GM18858 (cell line): ENCODE results near the gene HRH2.
"Not testable (repeated sequence)": the region's sequence is repeated elsewhere in the genome, so short reads cannot be mapped to it uniquely, and the experiment has no call there.

Experiments used
- ATAC-seq: cut with Tn5 transposase; IDR thresholded peaks from one replicate; pipeline ENCODE4 v1.9.1; 2021; ENCODE audit not compliant: unreplicated experiment

Gene HRH2

DNA sequence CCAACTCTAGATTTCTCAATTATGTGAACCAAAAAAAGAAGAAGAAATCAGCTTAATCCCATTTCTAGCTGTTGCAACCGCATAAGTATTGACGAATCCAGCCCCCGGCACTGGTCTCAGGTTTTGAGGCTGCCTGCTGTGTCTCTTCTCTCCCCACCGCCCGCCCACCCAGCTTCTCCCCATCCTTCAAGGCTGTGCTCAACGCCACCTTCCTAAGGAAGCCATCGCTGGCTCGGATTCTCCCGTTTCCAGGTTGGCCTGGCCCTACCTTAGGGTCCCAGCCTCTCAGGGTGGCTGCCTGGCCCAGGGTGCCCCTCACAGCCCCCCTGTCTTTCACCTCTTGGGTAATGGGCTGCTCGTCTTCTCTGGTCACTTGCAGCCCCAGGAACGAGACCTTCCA, 77.8 kb downstream of the HRH2 start:
- ATAC-seq, result no peak

- ATAC-seq, result no peak
Observed at GRCh38 chr5:175736652-175737051, 78.8 kb downstream of the HRH2 start.

GRCh38 chr5:175737481-175737880, 79.6 kb downstream of the HRH2 start:
- no peak for ATAC-seq

- ATAC-seq, result no peak
Observed at GRCh38 chr5:175738126-175738525, 80.3 kb downstream of the HRH2 start.

DNA sequence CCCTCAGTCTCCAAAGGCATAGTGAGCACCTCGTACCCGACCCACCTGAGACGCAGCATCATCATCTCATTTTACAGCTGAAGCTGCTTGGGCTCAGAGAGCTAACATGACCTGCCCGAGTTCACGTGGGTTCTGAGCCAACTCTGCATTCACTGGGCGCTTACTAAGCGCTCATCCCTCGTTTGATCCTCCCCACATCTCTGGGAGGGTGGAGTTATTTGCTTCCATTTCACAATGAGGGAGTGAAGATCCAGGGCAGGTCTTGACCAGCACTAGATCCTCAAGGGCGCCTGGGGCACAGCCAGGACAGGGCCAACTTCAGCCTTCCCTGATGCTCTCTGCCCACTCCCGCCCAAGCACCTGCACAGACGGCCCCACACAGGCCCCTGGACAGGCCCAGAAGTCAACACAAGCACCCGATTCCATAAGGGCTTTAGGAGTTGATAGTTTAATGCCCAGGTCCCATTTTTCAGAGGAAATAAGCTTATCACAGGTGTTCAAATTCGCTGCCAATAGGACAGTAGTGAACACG, 80.8 kb downstream of the HRH2 start:
- ATAC-seq, result no peak

DNA sequence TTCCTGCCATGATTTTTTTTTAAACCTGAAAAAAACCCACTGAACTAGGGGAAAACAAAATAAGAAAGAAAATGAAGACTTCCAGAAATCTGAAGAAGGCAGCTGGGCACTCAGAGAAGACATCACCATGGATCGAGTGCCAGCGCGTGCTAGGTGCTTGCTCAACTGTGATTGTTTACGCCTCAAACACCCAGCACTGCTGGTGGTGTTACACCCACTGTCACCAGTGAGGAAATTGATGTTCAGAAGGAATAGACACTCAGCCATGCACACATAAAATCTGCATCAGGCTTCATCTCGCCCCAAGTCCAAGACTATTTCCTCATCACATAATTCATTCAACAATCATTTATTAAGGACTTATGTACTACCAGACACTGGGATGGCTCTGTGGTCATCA, 82.1 kb downstream of the HRH2 start:
- no peak for ATAC-seq

DNA sequence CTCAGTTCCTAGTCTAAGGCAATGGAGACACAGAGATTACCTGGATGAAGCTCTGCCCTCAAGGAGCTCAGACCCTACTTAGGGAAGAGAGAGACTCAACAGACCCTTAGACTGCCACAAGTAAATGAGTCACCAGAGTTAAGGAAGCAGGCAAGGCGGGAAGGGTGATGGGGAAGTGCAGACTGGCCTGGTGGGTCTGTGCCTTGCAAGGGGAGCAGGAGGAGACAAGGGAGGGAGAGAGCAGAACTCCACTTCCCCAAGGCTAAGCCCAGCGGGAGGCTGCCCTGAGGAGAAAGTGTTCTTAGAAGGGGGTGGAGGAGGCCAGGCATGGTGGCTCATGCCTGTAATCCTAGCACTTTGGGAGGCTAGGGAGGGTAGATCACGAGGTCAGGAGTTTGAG, 83.7 kb downstream of the HRH2 start:
- ATAC-seq, result no peak

DNA sequence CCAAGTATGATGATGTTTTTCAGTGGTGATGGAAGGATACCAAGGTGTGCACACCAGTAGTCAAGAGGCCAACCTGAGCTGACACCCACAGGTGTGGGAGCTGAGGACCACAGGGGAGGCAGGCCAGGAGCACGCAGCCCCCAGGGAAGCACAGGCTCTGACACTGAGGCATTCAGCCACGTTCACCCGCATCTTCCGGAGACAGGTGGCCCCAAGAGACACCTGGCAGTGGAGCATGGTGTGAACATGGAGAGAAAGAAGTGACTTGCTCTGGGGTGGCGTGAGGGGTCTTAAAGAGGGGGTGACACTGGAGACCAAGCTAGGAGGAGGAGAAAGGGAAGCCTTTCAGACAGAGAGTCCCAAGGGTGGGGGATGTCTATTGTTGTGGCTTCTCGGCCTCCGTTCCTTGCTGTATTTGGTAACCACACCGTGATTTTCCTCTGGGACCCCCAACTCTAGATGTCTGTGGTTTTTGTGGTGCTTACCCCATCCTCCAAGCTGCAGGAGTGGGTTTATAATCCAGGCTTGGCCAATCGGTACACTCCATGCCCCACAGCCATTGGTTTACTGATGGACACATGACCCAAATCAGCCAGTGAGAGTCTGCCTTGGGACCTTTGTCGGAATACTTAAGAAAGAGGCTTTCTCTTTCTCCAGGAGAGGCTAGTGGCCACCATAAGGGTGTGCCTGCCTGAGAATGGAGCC, 84.6 kb downstream of the HRH2 start:
- no peak for ATAC-seq

- ATAC-seq, result no peak
Observed at GRCh38 chr5:175743676-175744210, 85.9 kb downstream of the HRH2 start.

DNA sequence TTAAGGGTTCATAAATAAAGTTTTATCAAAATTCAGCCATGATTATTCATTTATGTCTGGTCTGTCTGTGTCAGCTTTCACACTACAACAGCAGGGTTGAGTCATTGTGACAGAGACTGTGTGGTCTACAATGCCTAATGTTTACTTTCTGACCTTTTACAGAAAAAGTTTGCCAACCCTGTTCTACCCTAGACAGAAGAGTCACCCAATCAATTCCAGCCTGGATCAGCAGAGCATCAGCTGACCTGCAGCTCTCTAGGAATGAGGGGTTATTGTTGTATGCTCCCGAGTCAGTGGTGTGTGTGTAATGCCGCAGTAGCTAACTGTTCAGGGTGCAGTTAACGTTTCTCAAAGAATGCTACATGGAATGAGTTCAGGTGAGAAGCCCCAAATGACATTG, 87.3 kb downstream of the HRH2 start:
- ATAC-seq, result no peak

DNA sequence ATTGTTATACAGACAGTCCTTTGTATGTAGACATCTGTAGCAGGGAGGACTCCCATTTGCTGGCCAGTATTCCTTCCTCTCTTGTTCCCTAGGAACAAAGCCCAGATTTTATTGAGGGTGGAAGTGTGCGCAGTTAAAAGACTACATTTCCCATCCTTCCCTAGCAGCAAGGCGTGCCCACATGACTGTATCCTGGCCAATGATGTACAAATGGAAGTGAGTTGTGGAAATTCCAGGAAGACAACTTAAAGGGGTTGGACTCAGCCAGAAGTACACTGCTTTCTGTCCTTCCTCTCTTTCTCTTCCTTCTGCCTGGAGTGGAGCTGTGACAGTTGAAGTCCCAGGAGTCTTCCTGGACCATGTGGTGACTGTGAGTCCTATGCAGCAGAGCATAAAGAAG, 89.0 kb downstream of the HRH2 start:
- ATAC-seq, result no peak

- no peak for ATAC-seq
Observed at GRCh38 chr5:175747539-175748060, 89.7 kb downstream of the HRH2 start.

GRCh38 chr5:175748650-175749049, 90.8 kb downstream of the HRH2 start:
- no peak for ATAC-seq

DNA sequence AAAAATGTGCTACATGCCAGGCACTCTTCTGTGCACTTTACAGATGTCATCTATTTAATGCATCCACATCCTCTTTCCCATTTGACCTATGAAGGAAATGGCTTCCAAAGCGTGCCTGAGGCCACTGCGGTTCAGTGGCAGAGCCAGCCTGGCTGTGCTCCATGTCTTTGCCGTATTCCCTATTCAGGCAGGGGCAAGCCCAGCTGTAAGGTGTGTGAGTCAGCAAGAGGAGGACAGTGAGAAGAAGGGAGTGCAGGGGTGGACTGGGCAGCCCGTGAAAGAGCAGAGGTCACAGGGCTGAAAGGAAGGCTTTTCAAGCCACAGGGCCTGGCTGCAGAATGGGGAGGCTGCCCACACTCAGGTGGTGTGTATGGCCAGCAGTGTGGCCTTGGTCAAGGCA, 91.7 kb downstream of the HRH2 start:
- no peak for ATAC-seq

- no peak for ATAC-seq
Observed at GRCh38 chr5:175750511-175750931, 92.7 kb downstream of the HRH2 start.

DNA sequence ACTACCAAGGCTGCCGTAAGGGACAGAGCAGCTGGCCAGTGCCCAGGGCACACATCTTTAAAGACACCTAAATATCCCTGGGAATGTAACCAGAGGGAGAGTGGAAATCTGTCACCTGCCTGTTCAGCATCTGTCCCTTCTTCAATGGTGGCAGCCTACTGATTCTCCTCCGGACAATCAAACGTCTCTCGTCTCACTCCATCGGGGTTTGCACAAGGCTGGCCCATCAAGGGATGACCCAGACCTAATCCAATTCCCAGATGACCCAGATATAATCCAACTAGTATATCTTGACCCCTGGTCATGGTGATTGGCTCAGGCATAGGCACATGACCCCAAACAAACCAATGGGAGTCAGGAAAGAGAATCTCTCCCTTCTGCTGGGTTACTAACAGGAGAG, 93.5 kb downstream of the HRH2 start:
- no peak for ATAC-seq

GRCh38 chr5:175752826-175753535, 95.1 kb downstream of the HRH2 start:
- ATAC-seq, result no peak

DNA sequence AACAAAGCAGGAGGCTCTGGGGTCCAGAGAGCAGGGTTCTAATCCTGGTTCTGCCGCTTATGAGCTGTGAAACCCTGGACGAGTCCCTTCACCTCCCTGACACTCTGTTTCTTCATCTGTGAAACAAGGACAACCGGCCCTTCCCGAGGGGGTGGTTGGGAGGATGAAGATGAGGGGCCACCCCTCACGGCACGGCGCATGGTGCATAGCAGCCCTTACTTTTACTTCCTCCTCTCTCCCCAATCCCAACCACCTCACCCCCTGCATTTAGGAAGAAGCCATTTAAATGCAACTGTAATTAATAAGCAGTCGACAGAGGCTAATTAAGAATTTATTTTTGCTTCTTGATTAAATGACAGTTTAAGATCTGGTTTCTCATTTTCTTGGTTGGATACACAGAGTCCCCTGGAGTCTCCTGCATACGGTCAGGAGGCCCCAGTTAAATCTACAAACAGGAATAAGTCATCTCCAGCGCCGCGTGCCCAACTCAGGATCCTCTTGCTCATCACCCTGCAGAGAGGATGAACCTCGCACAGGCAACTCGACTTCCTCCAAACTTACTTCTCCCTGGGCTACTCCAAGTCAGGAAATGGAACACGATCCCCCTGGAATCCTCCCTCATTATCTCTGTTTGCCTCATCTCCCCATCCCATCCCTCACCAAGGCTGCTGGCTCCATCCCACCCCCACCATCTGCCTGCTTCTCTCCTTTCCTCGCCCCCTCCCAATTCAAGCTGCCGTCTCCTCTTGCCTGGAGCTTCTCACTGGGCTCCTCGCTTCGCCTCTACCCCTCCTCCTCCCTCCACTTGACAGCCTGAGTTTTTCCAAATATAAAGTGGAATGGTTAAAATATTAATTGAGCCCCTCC, 95.9 kb downstream of the HRH2 start:
- no peak for ATAC-seq

- not testable (repeated sequence) for ATAC-seq
Observed at GRCh38 chr5:175759991-175760390, 102.1 kb downstream of the HRH2 start.
